GM19452 (cell line): Measurements from ENCODE around the gene SPRED1.

Experiments
- ATAC-seq: cut with Tn5 transposase; IDR thresholded peaks from one replicate; pipeline ENCODE4 v1.9.1; 2021; ENCODE audit not compliant: unreplicated experiment

Gene SPRED1

DNA sequence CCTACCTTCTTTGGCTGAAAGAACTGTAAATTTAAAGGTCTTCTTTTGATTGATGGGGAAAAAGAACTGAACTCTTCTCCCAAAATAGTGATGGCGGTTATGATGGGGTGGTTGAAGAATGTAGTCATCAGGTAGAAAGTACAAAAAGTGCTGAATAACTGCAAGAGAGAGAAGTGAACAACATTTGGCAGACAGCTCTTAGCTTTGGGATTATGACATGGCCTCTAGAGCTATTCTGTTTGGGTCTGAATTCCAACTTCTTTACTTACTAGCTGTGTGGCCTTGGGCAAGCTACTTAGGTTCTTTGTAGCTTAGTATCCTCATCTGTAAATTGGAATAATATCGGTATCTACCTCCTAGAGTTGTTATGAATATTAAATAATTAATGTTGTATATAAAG, 91.7 kb downstream of the SPRED1 start:
- ATAC-seq: no peak

GRCh38 chr15:38349251-38349650, 96.6 kb downstream of the SPRED1 start:
- no peak for ATAC-seq

GRCh38 chr15:38351466-38351865, 98.8 kb downstream of the SPRED1 start:
- no peak for ATAC-seq

DNA sequence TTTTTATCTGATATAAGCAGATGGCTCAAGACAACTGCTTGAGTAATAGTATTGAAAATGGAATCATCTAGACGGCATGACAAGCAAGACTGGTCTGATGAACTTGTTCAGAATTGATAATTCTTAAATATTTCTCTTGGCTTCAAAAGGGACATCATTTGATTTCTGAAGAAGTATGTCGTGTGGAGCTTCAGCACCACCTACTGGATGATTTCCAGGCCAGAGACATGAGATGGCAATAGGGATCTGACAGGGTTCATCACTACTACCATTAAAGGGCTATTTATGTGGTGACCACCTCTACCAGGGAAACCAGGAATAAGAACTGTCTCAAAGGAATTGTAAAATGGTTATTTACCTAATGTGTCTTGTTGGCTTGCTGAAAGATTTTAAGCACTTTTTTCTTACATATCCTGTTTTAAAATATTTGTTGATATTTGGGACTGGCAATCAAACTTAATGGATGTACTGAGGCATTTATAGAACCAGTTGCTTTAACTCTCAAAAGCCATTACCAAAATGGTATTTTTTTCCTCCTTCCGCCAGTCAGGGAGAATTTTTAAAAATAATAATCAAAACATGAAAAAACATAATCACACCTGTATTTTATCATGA, 101.8 kb downstream of the SPRED1 start:
- no peak for ATAC-seq

DNA sequence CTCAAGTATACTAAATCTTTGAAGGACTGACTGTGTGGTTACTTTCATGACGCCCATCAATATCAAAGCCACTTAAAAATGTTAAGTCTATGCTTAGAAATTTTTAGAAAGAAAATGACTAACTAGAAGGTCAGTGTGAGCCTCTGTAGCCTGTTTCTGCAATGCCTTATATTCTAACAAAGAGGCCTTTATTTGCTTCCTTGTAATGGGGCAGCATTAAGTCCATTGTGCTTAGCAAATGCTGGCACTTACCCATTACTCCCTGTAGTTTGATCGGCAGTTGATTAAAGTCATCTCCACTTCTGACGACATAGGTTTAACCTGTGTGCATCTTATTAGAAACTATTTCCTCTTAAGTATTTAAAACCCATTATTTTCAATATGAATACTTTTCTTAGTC, 109.7 kb downstream of the SPRED1 start:
- ATAC-seq: no peak

DNA sequence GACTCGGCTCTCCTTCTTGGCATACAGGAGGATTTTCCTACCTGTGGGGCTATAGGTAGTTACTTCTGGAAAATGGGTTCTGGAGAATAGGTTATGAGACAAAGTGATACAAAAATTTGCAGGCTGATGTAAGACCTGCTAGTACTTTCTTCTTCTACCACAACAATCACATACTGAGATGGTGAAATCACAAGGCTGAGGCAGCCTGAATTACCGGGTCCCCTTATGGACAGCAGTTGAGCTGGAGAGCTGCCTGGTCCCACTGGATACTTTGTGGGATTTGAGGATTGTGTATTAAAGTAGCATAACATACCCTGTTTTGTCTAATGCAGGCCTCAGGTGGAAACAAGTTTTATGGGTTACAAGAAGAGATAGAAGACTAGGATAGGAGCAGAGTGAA, 114.8 kb downstream of the SPRED1 start:
- ATAC-seq: no peak

GRCh38 chr15:38369936-38370478, 117.4 kb downstream of the SPRED1 start:
- no peak for ATAC-seq

- no peak for ATAC-seq
Observed at GRCh38 chr15:38373016-38373415, 120.4 kb downstream of the SPRED1 start.

DNA sequence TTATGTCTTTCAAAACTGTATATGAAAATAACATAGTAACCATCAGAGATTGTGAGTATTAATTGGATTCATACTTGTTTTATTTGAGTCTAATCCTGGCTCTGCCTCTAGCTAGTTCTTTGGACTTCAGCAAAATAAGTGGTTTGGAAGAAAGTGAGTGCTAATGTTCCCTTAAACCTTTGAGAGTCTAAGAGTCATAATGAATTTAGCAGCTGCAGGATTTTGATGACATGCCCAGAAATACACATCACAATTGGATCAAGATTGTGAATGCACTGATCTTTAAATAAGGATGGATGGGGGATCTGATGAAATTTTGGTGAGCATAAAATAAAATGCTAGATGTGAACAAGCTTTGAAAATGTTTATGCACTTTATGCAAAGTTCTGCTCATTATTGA, 121.4 kb downstream of the SPRED1 start:
- no peak for ATAC-seq

GRCh38 chr15:38374556-38374955, 121.9 kb downstream of the SPRED1 start:
- no peak for ATAC-seq

- ATAC-seq: no peak
Observed at GRCh38 chr15:38376081-38376480, 123.4 kb downstream of the SPRED1 start.

GRCh38 chr15:38377636-38378035, 125.0 kb downstream of the SPRED1 start:
- ATAC-seq: no peak

- no peak for ATAC-seq
Observed at GRCh38 chr15:38378161-38378560, 125.5 kb downstream of the SPRED1 start.

DNA sequence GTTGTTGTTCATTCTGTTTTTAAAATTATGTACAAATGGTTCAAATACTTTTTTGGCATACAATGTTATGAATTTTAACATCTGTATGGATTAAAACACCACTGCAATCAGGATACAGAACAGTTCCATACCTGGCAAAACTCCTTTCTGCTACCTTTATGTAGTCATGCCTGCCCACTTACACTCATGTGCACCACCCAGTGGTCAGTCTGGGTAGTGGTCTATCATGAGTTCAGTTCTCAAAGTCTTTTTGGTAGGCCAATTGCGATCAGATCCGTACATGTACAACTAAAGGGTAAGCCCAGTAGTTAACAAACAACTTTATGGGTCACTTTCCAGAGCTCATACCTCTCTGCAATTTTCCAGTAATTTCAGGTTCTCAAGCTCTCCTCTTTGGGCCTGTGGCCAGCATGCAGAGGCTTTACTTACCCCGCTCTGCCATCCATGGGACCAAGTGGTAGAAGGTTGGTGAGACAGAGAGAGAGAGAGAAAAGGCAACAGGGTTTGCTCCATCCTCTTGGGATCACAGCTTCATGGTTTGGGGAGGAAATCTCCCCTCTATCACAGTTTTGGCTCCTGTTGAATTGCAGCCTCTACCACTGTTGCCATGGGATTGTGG, 137.4 kb downstream of the SPRED1 start:
- ATAC-seq: peak; percentile 75

DNA sequence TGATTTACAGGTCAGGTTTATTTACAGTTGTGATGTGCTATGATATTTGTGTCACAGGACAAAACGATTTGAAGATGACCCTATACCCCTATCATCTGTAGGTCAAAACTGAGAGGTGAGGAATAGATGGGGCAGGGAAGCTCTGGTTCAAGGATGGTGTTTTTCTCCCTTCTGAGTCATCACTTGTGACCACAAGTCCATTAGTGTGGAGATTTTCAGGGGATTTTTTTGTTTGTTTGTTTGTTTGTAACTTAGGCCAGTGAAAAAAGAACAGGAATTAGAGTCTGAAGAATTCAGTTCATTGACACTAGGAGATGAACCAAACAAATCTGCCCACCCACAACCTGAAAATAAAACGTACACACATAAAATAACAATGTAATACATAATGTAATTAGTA, 138.6 kb downstream of the SPRED1 start:
- ATAC-seq: no peak

- no peak for ATAC-seq
Observed at GRCh38 chr15:38398134-38398533, 145.5 kb downstream of the SPRED1 start.

GRCh38 chr15:38401106-38401505, 148.5 kb downstream of the SPRED1 start:
- no peak for ATAC-seq

GRCh38 chr15:38401701-38402100, 149.1 kb downstream of the SPRED1 start:
- ATAC-seq: no peak

DNA sequence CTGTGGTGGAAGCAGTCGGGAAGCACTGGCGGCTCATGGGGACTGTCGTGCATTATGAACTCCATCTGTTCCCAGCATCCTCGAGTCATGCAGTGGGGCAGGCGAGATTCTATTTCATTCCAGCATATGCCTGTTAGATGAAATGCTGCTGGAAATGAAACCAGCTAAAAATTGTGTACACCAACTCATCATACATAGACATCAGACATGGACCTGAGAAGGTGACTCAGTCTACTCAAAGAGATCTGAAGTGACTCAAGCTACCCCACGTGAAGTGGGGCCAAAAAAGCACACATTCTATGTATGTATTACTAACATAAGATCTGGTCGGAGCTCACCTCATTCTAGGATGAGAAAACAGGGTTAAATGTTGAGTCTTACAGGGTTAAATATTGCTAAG, 153.8 kb downstream of the SPRED1 start:
- no peak for ATAC-seq
